ENCODE measurements around the gene PPP2R3C. TPM values are rescaled to one million over a fixed set of nuclear protein-coding genes. Genes with fewer than 3 reads are reported as not detected.

The PPP2R3C gene
- total RNA-seq, 1 experiment from 2014 or later: 13.3 TPM

- no peak overlapping the region for H3K4me3 ChIP-seq
- no TSS peak for BruUV-seq (replicated peaks)
- TF ChIP-seq, protein P1, sequence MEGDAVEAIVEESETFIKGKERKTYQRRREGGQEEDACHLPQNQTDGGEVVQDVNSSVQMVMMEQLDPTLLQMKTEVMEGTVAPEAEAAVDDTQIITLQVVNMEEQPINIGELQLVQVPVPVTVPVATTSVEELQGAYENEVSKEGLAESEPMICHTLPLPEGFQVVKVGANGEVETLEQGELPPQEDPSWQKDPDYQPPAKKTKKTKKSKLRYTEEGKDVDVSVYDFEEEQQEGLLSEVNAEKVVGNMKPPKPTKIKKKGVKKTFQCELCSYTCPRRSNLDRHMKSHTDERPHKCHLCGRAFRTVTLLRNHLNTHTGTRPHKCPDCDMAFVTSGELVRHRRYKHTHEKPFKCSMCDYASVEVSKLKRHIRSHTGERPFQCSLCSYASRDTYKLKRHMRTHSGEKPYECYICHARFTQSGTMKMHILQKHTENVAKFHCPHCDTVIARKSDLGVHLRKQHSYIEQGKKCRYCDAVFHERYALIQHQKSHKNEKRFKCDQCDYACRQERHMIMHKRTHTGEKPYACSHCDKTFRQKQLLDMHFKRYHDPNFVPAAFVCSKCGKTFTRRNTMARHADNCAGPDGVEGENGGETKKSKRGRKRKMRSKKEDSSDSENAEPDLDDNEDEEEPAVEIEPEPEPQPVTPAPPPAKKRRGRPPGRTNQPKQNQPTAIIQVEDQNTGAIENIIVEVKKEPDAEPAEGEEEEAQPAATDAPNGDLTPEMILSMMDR (conservative IDR thresholded peaks at IDR 0.05): no peak
- no peak for TF ChIP-seq EZH2 (IDR thresholded peaks at IDR 0.05; ENCODE audit: low read depth)
- H3K27ac ChIP-seq: no peak overlapping the region
- no peaks in the 10 kb centered on the region for H3K27me3 ChIP-seq (ENCODE audit: insufficient read depth, low read depth)
- ChIA-PET CTCF (no interaction called here), POLR2A (ENCODE audit: unreplicated experiment) (no interaction called here)
- no peak overlapping the region for H2AFZ ChIP-seq
- DNase-seq: no peak
- no peaks in the 10 kb centered on the region for H3K9me2 ChIP-seq (ENCODE audit: insufficient read depth)
- H4K20me1 ChIP-seq (ENCODE audit: insufficient read depth): no peaks in the 10 kb centered on the region
- no peaks in the 10 kb centered on the region for H3K4me1 ChIP-seq (replicated peaks; ENCODE audit: insufficient read depth)
- H3K36me3 ChIP-seq (ENCODE audit: low read depth): no peaks in the 10 kb centered on the region
- intact Hi-C loops (cut with micrococcal nuclease; ENCODE audit: unreplicated experiment): no loop called here
- no peak overlapping the region for H3K4me2 ChIP-seq
- no peaks in the 10 kb centered on the region for H3K9me3 ChIP-seq (ENCODE audit: insufficient read depth, low read depth)
- H3F3A ChIP-seq (ENCODE audit: insufficient read depth, low read depth): no peaks in the 10 kb centered on the region
- H3K79me2 ChIP-seq (ENCODE audit: low read depth): no peaks in the 10 kb centered on the region
Measured at GRCh38 chr14:35147186-35147585, 25.4 kb upstream of the PPP2R3C start.

DNA sequence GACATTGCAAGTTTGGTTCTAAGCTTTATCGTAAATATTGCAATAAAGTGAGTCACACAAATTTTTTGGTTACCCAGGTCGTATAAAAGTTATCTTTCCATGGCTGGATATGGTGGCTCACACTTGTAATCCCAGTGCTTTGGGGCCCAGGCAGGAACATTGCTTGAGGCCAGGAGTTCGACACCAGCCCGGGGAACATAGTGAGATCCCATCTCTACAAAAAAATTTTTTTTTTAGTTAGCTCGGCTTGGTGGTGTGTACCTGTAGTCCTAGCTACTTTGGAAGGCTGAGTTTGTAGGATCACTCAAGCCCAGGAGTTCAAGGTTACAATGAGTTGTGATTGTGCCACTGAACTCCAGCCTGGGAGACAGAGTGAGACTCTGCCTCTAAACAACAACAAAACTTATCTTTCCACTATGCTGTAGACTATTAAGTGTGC, 24.9 kb upstream of the PPP2R3C start:
- no peaks in the 10 kb centered on the region for H3K36me3 ChIP-seq (ENCODE audit: low read depth)
- no peaks in the 10 kb centered on the region for H3K4me1 ChIP-seq (replicated peaks; ENCODE audit: insufficient read depth)
- CTCF ChIA-PET: no interaction called here
- H3K9me2 ChIP-seq (ENCODE audit: insufficient read depth): no peaks in the 10 kb centered on the region
- DNase-seq: no peak
- H3F3A ChIP-seq (ENCODE audit: insufficient read depth, low read depth): no peaks in the 10 kb centered on the region
- intact Hi-C loops (cut with micrococcal nuclease; ENCODE audit: unreplicated experiment): no loop called here
- TF ChIP-seq, protein P1 (conservative IDR thresholded peaks at IDR 0.05): no peak
- no peak for TF ChIP-seq EZH2 (IDR thresholded peaks at IDR 0.05; ENCODE audit: low read depth)
- no peak overlapping the region for H3K4me3 ChIP-seq
- no peaks in the 10 kb centered on the region for H4K20me1 ChIP-seq (ENCODE audit: insufficient read depth)
- POLR2A ChIA-PET (ENCODE audit: unreplicated experiment): interaction anchor here (0.6 kb wide), 1 partner anchor 12 kb away, joined by 3 read pairs; no protein-coding TSS in a partner anchor
- H3K9me3 ChIP-seq (ENCODE audit: insufficient read depth, low read depth): no peaks in the 10 kb centered on the region
- no peak overlapping the region for H2AFZ ChIP-seq
- BruUV-seq (replicated peaks): no TSS peak
- H3K79me2 ChIP-seq (ENCODE audit: low read depth): no peaks in the 10 kb centered on the region
- no peak overlapping the region for H3K27ac ChIP-seq
- H3K27me3 ChIP-seq (ENCODE audit: insufficient read depth, low read depth): no peaks in the 10 kb centered on the region
- no peak overlapping the region for H3K4me2 ChIP-seq

DNA sequence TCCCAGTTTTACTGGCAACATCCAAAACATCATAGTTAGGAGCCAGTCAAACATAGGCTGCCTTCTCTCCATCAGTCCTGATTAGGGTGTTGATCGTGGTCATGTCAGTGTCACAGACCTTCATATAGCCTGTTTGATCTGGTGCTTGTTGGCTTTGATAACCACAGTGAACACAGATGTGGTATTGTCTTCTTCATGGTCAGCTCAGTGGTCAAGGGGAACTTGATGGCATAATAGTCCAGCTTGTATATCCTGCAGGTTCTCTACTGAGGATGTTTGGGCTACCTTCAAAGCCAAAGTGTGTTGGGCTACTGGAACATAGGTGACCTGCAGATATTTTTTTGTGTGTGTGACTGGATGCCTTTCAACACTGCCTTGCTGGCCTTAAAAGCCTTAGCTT, 22.2 kb upstream of the PPP2R3C start:
- Histone ChIP-seq H3K27ac (no peak overlapping the region), H3F3A (ENCODE audit: insufficient read depth, low read depth) (no peaks in the 10 kb centered on the region), H3K27me3 (ENCODE audit: insufficient read depth, low read depth) (no peaks in the 10 kb centered on the region), H3K4me3 (no peak overlapping the region), H2AFZ (no peak overlapping the region), H3K4me2 (no peak overlapping the region), H3K9me3 (ENCODE audit: insufficient read depth, low read depth) (no peaks in the 10 kb centered on the region), H3K36me3 (ENCODE audit: low read depth) (no peaks in the 10 kb centered on the region), H4K20me1 (ENCODE audit: insufficient read depth) (no peaks in the 10 kb centered on the region), H3K79me2 (ENCODE audit: low read depth) (no peaks in the 10 kb centered on the region), H3K9me2 (ENCODE audit: insufficient read depth) (no peaks in the 10 kb centered on the region), H3K4me1 (replicated peaks; ENCODE audit: insufficient read depth) (no peaks in the 10 kb centered on the region)
- no TSS peak for BruUV-seq (replicated peaks)
- TF ChIP-seq, protein P1 (conservative IDR thresholded peaks at IDR 0.05): no peak
- TF ChIP-seq EZH2 (IDR thresholded peaks at IDR 0.05; ENCODE audit: low read depth): no peak
- CTCF ChIA-PET: no interaction called here
- intact Hi-C loops (cut with micrococcal nuclease; ENCODE audit: unreplicated experiment): no loop called here
- no peak for DNase-seq
- POLR2A ChIA-PET (ENCODE audit: unreplicated experiment): no interaction called here

All from PC-9 (cell line).